HG02610 (cell line): Measurements from ENCODE around the gene DDX27.

Experiments used
- ATAC-seq: cut with Tn5 transposase; IDR thresholded peaks from one replicate; pipeline ENCODE4 v1.9.1; 2021; ENCODE audit warnings: mild to moderate bottlenecking, moderate library complexity; ENCODE audit not compliant: unreplicated experiment

The DDX27 gene

DNA sequence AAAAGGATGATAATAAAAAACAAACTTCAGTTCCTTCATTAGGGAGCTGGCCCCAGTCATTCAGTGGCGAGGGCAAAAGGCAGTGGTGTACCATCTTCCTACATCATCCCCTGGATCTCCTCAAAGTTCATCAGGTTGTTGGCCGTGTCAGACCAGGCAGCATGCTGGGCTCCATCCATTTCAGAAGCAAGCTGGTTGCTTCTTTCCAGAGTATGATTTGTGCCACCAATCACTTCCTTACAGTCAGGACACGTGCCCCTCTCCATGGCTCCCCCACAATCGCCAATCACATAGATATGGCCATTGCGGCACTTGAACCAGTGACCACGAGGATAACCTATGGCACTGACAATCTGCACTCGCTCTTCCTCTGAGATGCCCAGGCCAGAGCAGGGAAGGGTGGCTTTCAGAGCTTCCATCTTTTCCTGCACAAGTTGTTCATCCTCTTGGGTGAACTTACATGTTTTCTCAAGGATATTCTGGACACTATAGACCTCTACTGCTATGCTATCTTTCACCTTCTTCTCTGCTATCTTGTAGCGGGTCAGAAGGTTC lies 28.0 kb downstream of the DDX27 start:
- ATAC-seq: no peak

DNA sequence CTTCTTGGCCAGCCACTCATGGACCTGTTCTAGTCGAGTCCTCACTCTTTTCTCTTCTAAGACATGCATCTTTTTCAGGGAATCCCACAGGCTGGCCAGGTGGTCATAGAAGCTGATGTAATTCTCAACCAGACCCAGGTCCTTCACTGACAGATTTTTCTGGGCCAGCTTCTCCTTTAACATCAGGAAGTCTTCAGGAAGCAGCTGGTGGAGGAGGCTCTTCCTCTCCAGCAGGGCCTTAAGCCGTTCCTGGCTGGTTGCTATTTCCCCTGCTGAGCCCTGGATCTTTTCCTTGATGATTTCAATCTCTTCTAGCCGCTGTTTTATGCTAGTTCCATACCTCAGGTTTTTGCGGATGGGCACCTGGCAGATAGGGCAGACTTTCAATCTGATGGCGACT lies 28.6 kb downstream of the DDX27 start:
- ATAC-seq: no peak

DNA sequence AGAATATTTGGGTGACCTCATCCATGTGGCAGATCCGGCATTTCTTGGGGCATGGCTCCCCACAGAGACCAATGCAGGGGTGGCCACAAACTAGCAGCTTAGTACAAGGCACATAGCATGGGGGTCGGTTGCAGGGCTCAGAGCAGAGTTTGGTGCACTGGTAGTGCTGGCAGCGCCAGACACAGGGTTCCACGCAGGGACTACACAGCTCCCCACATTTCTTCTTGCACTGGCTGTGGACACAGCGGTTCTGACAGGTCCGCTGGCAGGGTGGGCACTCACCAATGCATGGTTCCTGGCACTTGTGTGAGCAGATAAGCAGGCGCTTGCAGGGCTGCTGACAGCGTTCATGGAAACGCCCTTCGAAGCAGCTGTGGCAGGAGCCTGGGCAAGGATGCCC lies 29.1 kb downstream of the DDX27 start:
- no peak for ATAC-seq

DNA sequence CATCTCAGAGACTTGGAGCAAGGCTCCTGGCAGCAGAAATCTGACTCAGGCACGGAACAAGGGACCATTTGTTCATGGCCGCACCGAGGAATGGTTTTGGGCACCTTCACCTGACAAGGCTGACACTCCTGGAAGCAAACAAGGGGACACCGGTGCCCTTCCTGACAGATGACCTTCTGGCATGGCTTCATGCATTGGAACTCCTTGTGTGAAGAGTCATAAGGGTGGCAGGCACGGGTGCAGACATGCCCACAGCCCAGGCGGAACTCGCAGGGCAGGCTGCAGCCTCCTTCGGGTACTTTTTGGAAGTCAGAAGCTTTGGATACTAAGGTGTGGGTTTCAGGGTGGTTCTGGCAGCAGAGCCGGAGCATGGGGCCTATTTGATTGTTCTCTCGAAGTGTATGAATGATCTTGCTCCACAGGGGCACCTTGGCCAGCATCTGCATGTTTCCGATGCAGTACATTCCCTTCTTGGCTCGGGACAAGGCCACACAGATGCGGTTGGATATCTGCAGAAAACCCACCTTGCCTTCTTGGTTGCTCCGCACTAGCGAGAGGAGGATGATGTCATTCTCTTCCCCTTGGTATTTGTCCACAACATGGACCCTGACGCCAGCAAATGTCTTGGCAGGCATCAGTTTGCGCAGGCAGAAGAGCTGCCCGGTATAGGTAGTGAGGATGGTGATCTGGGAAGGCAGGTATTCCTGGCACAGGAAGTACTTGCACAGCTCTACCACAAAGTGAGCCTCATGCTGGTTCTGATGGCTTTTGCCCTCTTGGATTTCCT lies 29.9 kb downstream of the DDX27 start:
- no peak for ATAC-seq

DNA sequence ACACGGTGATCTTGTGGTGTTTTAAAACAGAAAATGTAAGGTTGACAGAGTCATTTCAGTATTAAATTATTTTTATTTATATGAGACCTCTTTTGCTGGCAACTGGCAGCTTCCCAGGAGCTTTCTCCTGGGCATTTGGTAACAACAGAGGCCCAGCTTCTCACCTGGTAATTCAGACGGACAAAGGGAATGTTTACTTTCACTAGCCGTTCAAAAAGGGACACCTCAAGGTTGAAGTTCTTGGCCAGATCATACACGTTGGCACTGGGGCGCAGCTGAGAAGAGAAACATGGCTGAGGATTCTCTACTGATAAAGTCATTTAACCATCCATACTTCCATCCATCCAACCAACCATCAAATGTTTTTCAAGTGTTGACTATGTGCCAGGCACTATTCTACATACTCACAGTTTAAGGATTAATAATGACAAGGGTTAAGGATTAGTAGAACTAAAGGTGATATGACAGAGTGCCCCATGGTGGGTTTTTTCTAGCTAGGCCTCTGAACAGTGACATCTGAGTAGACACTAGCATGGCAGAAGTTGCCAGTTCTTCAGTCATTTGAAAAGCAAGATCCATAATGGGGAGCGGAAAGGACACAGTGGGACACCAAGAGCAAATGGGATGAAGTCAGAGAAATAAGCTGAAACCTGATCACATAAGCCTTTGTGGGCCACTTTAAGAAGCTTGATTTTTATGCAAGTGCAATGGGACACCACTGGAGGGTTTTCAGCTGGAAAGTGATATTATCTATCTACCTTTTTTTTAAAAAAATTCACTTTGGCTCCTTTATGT lies 33.5 kb downstream of the DDX27 start:
- no peak for ATAC-seq

DNA sequence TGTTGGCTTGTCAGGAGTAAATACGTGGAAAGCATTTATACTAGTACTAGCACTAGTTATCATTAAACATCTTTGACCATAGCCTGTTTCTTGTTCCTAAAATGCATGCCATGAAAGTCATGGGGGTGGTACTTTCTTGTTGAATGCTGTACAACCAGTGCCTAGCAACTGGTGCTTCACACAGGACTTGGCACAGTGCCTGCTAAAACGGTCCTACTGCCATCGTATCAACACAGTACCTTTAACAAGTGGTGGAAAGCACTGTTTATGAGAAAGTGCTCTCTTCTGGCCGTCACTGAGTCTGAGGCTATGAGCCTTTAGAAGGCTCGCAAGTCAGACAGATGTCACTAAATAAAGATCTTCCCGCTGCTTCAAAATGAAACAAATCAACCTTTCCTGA lies 37.0 kb downstream of the DDX27 start:
- ATAC-seq: no peak

DNA sequence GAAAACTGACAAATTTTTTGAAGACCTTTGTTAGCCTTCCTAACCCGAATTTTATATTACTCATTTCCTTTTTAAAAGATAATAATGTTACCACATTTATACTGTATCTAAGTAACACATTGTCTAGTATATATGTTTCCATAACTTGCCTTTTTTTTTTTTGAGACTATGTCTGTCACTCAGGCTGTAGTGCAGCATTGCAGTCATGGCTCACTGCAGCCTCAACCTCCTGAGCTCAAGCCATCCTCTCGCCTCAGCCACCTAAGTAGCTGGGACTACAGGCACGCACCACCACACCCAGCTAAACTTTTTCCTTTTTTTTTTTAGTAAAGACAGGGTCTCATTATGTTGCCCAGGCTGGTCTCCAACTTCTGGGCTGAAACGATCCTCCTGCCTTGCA lies 40.1 kb downstream of the DDX27 start:
- ATAC-seq: no peak

DNA sequence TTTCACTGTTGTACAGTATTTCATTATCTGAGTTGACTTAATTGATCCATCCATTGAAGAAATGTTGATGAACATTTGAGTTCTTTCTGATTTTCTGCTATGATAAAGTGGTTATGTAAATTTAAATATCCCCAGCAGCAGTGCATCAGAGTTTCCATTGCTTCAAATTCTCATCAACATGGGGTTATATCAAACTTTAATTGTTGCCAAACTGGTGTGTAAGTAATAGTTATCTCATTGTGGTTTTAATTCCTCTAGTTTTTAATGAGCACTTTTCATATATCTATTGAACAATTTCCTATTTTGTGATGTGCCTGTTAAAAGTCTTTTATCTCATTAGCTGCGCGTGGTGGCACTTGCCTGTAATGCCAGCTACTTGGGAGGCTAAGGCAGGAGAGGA lies 40.6 kb downstream of the DDX27 start:
- no peak for ATAC-seq

DNA sequence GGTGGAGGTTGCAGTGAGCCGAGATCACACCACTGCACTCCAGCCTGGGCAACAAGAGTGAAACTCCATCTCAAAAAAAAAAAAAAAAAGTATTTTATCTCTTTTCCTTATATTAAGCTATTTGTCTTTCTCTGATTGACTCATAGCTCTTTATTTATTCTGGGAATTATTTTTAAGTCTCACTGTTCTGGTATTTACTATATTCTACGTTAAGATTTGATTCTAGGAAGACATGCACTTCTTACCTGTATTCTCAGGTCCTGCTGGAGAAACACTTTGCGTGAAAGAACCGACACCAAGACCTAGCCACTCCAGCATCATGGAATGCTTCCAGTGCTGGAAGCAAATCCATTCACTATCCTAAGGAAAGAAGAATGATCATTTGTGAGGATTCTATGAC lies 41.0 kb downstream of the DDX27 start:
- ATAC-seq: no peak

DNA sequence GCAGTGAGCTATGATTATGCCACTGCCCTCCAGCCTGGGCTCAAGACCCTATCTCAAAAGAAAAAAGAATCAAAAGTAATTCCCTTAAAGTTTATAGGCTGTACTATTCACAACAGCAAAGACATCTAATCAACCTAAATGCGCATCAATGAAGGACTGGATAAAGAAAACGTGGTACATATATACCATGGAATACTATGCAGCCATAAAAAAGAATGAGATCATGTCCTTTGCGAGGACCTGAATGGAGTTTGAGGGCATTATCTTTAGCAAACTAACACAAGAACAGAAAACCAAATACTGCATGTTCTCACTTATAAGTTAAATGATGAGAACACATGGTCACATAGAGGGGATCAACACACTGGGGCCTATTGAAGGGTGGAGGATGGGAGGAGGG lies 42.0 kb downstream of the DDX27 start:
- ATAC-seq: no peak

DNA sequence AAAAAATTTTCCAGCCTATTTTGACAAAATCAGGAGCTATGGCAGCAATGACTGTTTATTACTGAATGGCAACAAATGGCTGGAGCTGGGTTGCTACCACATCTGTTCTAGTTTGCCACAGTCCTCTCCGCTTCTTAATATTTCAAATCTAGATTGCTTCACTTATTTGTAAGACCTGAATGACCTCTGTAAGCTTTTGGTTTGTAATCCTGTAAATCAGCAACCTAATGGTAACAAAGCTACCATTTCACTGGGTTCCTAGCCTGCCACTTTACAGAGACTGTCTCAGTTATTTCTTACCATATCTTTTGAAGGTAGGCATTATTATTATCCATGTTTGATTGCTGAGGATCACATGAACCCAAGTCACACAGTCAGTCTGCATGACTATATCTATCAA lies 43.2 kb downstream of the DDX27 start:
- no peak for ATAC-seq

DNA sequence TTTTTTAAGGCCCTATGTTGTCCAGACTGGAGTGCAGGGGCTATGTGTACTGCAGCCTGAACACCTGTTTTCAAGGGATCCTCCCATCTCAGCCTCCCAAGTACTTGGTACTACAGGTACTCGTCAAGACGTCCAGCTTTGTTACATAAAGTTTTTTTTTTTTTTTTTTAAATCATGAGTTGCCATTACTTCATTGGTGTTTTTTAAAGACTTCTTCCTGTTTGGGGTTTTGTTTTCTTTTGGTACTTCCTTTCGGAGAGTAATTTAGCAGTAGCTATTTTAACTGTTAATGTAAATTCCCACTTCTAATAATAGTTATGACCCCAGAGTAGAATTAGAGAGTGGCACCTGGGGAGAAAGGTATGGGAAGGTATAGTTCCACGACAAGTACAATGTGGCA lies 48.1 kb downstream of the DDX27 start:
- ATAC-seq: peak; percentile 30

DNA sequence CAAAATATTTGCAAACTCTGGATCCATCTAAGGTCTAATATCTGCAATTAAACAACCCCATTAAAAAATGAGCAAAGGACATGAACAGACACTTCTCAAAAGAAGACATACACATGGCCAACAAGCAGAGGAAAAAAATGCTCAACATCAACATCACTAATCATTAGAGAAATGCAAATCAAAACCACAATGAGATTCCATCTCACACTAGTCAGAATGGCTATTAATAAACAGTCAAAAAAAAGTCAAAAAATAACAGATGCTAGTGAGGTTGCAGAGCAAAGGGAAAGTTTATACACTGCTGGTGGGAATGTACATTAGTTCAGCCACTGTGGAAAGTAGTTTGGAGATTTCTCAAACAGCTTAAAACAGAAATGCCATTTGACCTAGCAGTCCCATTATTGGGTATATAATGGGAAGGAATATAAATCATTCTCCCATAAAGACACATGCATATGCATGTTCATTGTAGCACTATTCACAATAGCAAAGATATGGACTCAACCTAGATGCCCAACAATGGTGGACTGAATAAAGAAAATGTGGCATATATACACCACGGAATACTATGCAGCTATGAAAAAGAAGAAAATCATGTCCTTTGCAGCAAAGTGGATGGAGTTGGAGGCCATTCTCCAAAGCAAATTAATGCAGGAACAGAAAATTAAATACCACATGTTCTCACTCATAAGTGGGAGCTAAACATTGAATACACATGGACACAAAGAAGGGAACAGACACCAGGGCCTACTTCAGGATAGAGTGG lies 49.6 kb downstream of the DDX27 start:
- ATAC-seq: peak; percentile 36

DNA sequence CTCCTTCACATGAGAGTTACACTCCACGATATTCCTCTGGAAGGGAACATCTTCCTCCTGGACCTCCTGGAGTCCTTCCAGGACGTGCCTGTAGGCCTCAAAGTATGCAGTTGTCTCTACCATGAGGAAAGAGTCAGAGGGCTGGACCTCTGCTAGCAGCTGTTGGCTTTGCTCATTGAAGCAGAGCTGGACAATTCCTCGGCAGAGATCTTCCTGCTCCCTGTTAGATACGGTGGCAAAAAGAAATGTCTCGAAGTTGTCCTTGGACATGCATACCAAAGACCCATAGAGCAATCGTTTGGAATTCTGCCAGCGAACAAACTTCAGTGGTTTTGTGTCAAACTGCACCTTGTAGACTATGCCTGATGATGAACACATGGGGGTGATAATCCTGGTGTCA lies 51.0 kb downstream of the DDX27 start:
- ATAC-seq: no peak

DNA sequence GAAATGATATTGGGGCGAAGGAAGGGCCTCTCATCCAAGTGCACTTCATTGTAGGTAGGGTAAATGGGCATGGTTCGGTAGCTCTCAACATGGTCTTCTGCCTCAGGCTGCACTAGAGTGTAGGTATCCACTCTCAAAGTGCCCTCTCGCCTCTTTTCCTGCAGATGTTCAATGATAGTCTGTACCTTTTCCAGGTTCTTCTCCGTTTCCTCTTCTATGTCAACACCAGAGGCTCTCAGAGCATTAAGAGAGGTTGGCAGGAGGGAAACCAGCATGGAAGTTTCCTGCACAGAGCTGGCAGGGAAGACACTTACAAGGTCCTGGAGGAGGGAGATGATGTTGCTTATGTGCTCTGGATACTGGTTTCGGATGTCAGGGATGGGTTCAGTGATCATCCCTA lies 51.5 kb downstream of the DDX27 start:
- ATAC-seq: no peak

DNA sequence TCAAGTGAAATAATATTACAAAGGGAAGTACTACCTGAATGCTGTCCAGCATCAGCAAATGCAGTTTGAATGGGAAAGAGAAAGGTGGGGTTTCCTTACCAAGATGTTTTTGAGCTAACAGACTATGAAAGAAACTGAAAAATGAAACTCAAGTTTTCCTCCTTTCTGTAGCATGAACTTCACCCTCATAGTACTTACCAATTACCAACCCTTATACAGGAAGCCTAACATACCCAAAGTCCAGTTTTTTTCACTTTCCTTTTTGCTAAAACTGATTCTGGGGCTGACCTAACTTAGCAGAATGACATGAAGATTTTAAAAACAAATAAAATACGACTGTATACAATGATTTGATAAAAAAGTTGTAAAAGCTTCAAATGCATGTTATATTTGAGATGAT lies 53.4 kb downstream of the DDX27 start:
- ATAC-seq: peak; percentile 28

DNA sequence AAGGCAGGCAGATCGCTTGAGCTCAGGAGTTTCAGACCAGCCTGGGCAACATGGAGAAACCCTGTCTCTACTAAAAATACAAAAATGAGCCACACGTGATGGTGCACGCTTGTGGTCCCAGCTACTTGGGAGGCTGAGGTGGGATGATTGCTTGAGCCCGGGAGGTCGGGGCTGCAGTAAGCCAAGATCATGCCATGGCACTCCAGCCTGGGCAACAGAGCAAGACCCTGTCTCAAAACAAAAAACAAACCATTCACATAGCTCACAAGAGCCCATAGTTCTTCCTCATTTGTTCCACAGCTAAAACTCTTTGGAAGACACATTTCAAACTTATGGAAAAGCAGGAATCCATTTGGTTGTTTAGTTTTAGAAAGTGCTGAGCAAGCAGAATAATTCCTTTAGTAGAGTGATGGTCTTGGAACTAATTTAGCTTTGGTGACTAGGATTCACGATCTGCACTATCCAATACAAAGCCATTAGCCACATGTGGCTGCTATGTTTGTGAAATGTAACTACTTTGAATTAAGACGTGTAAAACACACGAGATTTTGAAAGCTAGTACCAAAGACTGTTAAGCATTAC lies 54.6 kb downstream of the DDX27 start:
- ATAC-seq: no peak

DNA sequence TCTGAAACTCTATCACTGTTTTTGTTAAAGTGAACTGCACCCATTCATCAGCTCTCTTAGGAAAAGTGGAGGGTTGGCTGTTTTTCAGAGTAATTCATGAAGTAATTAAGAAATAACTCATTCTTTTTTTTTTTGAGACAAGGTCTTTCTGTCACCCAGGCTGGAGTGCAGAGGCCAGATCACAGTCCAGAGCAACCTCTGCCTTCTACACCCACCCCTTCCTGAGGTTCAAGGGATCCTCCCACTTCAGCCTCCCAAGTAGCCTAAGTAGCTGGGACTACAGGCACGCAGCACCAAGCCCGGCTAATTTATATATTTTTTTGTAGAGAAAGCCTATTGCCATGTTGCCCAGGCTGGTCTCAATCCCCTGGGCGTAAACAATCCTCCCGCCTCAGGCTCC lies 56.0 kb downstream of the DDX27 start:
- no peak for ATAC-seq

DNA sequence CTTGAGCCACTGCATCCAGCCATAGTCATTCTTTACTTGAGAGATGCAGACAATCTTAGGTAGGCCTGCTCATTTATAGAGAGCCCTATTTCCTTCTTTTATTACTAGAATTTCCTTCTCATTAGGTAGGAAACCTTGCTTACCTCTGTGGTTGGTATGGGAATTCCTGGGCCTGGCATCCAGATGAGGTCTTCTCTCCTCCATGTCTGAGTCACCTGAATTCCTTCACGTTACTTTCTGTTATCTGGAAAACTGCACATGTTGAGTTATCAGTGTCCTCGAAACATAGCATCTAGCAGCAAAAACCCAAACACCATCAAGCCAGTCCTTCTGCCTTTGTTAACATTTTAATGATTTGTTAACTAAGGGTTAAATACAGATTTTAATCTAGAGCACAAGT lies 56.4 kb downstream of the DDX27 start:
- ATAC-seq: no peak

DNA sequence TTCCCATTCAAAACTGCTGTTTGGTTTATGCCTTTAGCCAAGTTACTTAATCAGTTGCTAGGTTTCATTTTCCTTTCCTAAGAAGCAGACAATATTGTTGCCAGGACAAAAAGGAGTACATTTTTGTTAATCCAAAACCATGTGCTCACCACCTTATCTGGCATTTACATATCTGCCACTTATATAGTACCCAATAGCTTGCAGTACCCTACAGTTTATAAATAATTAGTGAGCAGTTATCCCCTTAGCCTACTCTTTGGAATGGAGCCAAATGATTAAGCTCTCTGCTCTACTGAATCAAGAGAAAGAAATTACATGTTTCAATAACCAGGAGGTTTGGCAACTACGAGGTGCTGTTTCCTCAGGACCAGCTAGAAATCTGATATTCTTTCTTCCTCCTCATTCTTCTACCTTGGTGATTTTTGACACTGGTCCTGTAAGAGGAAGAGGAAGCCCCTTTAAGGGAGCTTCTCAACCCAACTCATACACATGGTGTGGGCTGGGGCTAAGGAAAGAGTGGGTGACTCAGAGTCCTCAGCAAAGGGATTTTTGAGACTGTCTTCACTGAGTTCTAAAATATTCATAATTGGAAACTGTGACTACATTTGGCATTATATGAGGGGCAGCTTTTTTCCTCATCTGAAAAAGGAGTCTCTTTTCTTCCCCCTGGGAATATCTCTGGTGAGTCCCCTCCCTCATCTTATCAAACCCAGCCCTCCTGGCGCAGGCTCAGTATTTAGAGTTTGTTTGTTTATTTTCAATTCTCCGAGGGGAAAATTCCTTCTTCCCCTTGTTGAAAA lies 57.1 kb downstream of the DDX27 start:
- ATAC-seq: peak; percentile 28
